Activated CD8-positive, alpha-beta T cell treated with anti-CD3 and anti-CD28 coated beads for 36 hours (primary cell): Measurements from ENCODE around the gene CIROP. TPM values are rescaled to one million over a fixed set of nuclear protein-coding genes. Genes with fewer than 3 reads are reported as not detected.

Source experiments
- ATAC-seq: fragments of 200-7000 bp; cut with Tn5 transposase; one replicate; pipeline ENCODE4 v1.10.0; 2021; ENCODE audit warnings: mild to moderate bottlenecking, moderate library complexity
- CTCF ChIA-PET: fragments of 350-600 bp; sonication (Branson Sonifier 250); formaldehyde crosslinking; loops from one replicate; lab custom pipeline; 2021; ENCODE audit warnings: antibody characterized with exemption; lab: Charles Lee
- POLR2A ChIA-PET: fragments of 350-600 bp; sonication (Branson Sonifier 250); formaldehyde crosslinking; loops from one replicate; lab custom pipeline; 2021; ENCODE audit warnings: antibody characterized with exemption; lab: Charles Lee
- DNase-seq: peaks from one replicate; pipeline ENCODE4 v3.0.0-alpha.2; 2020
- H3K27ac Mint-ChIP-seq: one replicate; pipeline ENCODE4 v1.8.0; 2021; ENCODE audit warnings: mild to moderate bottlenecking, mixed read lengths
- H3K27me3 Mint-ChIP-seq: one replicate; pipeline ENCODE4 v1.8.0; 2021; ENCODE audit warnings: mixed read lengths
- H3K36me3 Mint-ChIP-seq: one replicate; pipeline ENCODE4 v1.8.0; 2021; ENCODE audit warnings: low read depth, mixed read lengths
- H3K4me1 Mint-ChIP-seq: one replicate; pipeline ENCODE4 v1.8.0; 2021; ENCODE audit warnings: low read depth, mixed read lengths
- H3K4me3 Mint-ChIP-seq: one replicate; pipeline ENCODE4 v1.8.0; 2021; ENCODE audit warnings: mild to moderate bottlenecking, moderate library complexity, mixed read lengths
- H3K9me3 Mint-ChIP-seq: one replicate; pipeline ENCODE4 v1.8.0; 2021; ENCODE audit warnings: mixed read lengths
- intact Hi-C: fragments of 100-400 bp; cut with micrococcal nuclease; formaldehyde crosslinking; loops from one replicate; pipeline ENCODE4 v1.10.0; 2022
- total RNA-seq, 2 experiments: library from RNA; stranded (reverse); gene quantifications; one replicate each; pipeline ENCODE4 v1.2.3, GENCODE V29; 2021
- TF ChIP-seq, protein P1 (sequence below): fragments of 200-600 bp; IDR thresholded peaks from one replicate; pipeline ENCODE4 v1.8.0; 2022; ENCODE audit warnings: antibody characterized with exemption, mild to moderate bottlenecking

The CIROP gene
- total RNA-seq, 2 experiments from 2014 or later, result not detected

GRCh38 chr14:23101986-23102625 is 2.7 kb downstream of the CIROP start:
- H3K27ac Mint-ChIP-seq, result no peak overlapping the region
- H3K9me3 Mint-ChIP-seq, result no peaks in the 10 kb centered on the region
- H3K4me3 Mint-ChIP-seq, result no peak overlapping the region
- intact Hi-C loops, result no loop called here
- peaks cover 21% of the 10 kb centered on the region for H3K36me3 Mint-ChIP-seq
- no peaks in the 10 kb centered on the region for H3K27me3 Mint-ChIP-seq
- DNase-seq (no peak), ATAC-seq (no peak)
- ChIA-PET CTCF (interaction anchor here (1.4 to 6.5 kb wide), 6 partner anchors 8 to 44 kb away, joined by 3 to 32 read pairs (median 20); partner anchors contain the start of gene CDH24), POLR2A (no interaction called here)
- H3K4me1 Mint-ChIP-seq, result peaks cover 8% of the 10 kb centered on the region
- TF ChIP-seq, protein P1, sequence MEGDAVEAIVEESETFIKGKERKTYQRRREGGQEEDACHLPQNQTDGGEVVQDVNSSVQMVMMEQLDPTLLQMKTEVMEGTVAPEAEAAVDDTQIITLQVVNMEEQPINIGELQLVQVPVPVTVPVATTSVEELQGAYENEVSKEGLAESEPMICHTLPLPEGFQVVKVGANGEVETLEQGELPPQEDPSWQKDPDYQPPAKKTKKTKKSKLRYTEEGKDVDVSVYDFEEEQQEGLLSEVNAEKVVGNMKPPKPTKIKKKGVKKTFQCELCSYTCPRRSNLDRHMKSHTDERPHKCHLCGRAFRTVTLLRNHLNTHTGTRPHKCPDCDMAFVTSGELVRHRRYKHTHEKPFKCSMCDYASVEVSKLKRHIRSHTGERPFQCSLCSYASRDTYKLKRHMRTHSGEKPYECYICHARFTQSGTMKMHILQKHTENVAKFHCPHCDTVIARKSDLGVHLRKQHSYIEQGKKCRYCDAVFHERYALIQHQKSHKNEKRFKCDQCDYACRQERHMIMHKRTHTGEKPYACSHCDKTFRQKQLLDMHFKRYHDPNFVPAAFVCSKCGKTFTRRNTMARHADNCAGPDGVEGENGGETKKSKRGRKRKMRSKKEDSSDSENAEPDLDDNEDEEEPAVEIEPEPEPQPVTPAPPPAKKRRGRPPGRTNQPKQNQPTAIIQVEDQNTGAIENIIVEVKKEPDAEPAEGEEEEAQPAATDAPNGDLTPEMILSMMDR, result no peak

GRCh38 chr14:23101213-23101970 is 3.4 kb downstream of the CIROP start:
- intact Hi-C loops, result no loop called here
- TF ChIP-seq, protein P1, result no peak
- ChIA-PET CTCF (interaction anchor here (1.4 to 6.5 kb wide), 5 partner anchors 9 to 44 kb away, joined by 3 to 32 read pairs (median 26); partner anchors contain the start of gene CDH24), POLR2A (interaction anchor here (1.0 kb wide), 1 partner anchor 220 kb away, joined by 3 read pairs; the partner anchor contains the start of gene PABPN1)
- peaks cover 25% of the 10 kb centered on the region for H3K36me3 Mint-ChIP-seq
- H3K27ac Mint-ChIP-seq, result no peak overlapping the region
- peaks cover 15% of the 10 kb centered on the region for H3K4me1 Mint-ChIP-seq
- no peaks in the 10 kb centered on the region for H3K9me3 Mint-ChIP-seq
- H3K27me3 Mint-ChIP-seq, result no peaks in the 10 kb centered on the region
- no peak overlapping the region for H3K4me3 Mint-ChIP-seq
- no peak for ATAC-seq
- DNase-seq, result no peak

GRCh38 chr14:23099212-23099861 is 5.5 kb downstream of the CIROP start:
- H3K4me1 Mint-ChIP-seq, result peaks cover 15% of the 10 kb centered on the region
- POLR2A ChIA-PET, result interaction anchor here (1.0 to 1.9 kb wide), 2 partner anchors 10 to 12 kb away, joined by 3 to 4 read pairs; no protein-coding TSS in a partner anchor
- ATAC-seq (no peak), DNase-seq (no peak)
- H3K36me3 Mint-ChIP-seq, result peaks cover 25% of the 10 kb centered on the region
- intact Hi-C loops, result no loop called here
- no peaks in the 10 kb centered on the region for H3K9me3 Mint-ChIP-seq
- no peak overlapping the region for H3K4me3 Mint-ChIP-seq
- CTCF ChIA-PET, result interaction anchor here (1.0 to 6.5 kb wide), 7 partner anchors 9 to 87 kb away, joined by 3 to 32 read pairs (median 6); no protein-coding TSS in a partner anchor
- H3K27ac Mint-ChIP-seq, result no peak overlapping the region
- TF ChIP-seq, protein P1, result no peak
- H3K27me3 Mint-ChIP-seq, result no peaks in the 10 kb centered on the region

GRCh38 chr14:23097786-23098185 is 7.0 kb downstream of the CIROP start:
- Mint-ChIP-seq H3K36me3 (peaks cover 31% of the 10 kb centered on the region), H3K4me3 (no peak overlapping the region), H3K9me3 (no peaks in the 10 kb centered on the region), H3K4me1 (peaks cover 23% of the 10 kb centered on the region), H3K27ac (no peak overlapping the region), H3K27me3 (no peaks in the 10 kb centered on the region)
- intact Hi-C loops, result no loop called here
- DNase-seq (no peak), ATAC-seq (no peak)
- TF ChIP-seq, protein P1, result no peak
- ChIA-PET CTCF (interaction anchor here (0.9 to 5.2 kb wide), 7 partner anchors 9 to 89 kb away, joined by 3 to 46 read pairs (median 6); no protein-coding TSS in a partner anchor), POLR2A (interaction anchor here (1.3 kb wide), 1 partner anchor 26 kb away, joined by 4 read pairs; no protein-coding TSS in a partner anchor)
